ENCODE data around the gene C1orf232. TPM values are rescaled to one million over a fixed set of nuclear protein-coding genes. Genes with fewer than 3 reads are reported as not detected.

C1orf232 gene
- total and polyA plus RNA-seq, 2 of the 13 experiments (the other 11 are each of a cell fraction or from before 2014, with no cell fraction given): not detected

- no peak overlapping the region for H3K9ac ChIP-seq (ENCODE audit: insufficient read depth, low read depth, low read length)
Observed at GRCh38 chr1:26114165-26114927, 54.4 kb downstream of the C1orf232 start.

More at GRCh38 chr1:26114165-26114927, 54.4 kb downstream of the C1orf232 start:
- Histone ChIP-seq H3K27ac (ENCODE audit: extremely low read length, insufficient read depth, low read length) (no peak overlapping the region), H3K4me2 (ENCODE audit: low read depth, low read length) (no peak overlapping the region), H3K9me3 (ENCODE audit: low read length) (no peaks in the 10 kb centered on the region), H3K36me3 (replicated peaks in 1 of 2; ENCODE audit: control insufficient read depth in 1 of 2, insufficient read depth in 2 of 2, low read length in 2 of 2) (peaks cover 4 to 22% of the 10 kb centered on the region in 2 experiments; a peak in 3 of 5 replicates), H4K20me1 (ENCODE audit: insufficient read depth, low read length) (no peaks in the 10 kb centered on the region), H2AFZ (ENCODE audit: low read length) (no peak overlapping the region), H3K79me2 (ENCODE audit: insufficient read depth, low read length) (peaks cover 7% of the 10 kb centered on the region), H3K27me3 (ENCODE audit: control insufficient read depth in 1 of 2, insufficient read depth in 2 of 2, low read length in 2 of 2) (no peaks in the 10 kb centered on the region; a peak in 1 of 5 replicates), H3K4me1 (ENCODE audit: insufficient read depth, low read length) (peaks cover 32% of the 10 kb centered on the region), H3K4me3 (replicated peaks in 1 of 3; ENCODE audit: insufficient read depth in 1 of 3, low read depth in 2 of 3, low read length in 3 of 3) (no peak overlapping the region)
- TF ChIP-seq ZNF350 (CRISPR knock-in tag; IDR thresholded peaks at IDR 0.05; ENCODE audit: borderline replicate concordance, low read depth) (no peak), CSRNP1 (CRISPR knock-in tag; IDR thresholded peaks at IDR 0.05) (no peak), NBN (conservative IDR thresholded peaks at IDR 0.05) (no peak), TAF15 (IDR thresholded peaks at IDR 0.05; ENCODE audit: low read depth, low read length, poor library complexity, severe bottlenecking) (no peak), ZBTB21 (CRISPR knock-in tag; IDR thresholded peaks at IDR 0.05) (no peak)
- ChIA-PET POLR2A (no interaction called here), CTCF (ENCODE audit: low intra/inter-chr PET ratio, low total read pairs) (no interaction called here)
- in situ Hi-C loops (cut with HindIII; ENCODE audit: extremely low pct_ligation_motif_present, low pct_unique_long_range_greater_than_20kb) (no loop called here), intact Hi-C loops (cut with micrococcal nuclease; ENCODE audit: unreplicated experiment) (loop anchor here (5.0 kb wide), 2 partner anchors 48 to 77 kb away; no protein-coding TSS in a partner anchor)
- no peak for FAIRE-seq
- 91% methylated on average over 12 of the region's 12 CpGs for whole genome bisulfite sequencing (ENCODE audit: low lambda C conversion rate)
- no peak for DNase-seq (ENCODE audit: low spot score)
- ATAC-seq: no peak
- no TSS peak for BruUV-seq (replicated peaks)

Other genes starting within 250 kb of the C1orf232 start
- 6.9 and 9.2 TPM in 2 replicates for gene PAFAH2, start 170.9 kb downstream of the C1orf232 start, total RNA-seq (2016; rRNA removed; fragmentation: Illumina TruSeq; extraction: Trizol)
- 9.3 and 9.4 TPM in 2 replicates for gene PAFAH2, start 170.9 kb downstream of the C1orf232 start, polyA plus RNA-seq (2011; rRNA removed)
- 0.28 and 0.35 TPM in 2 replicates for gene EXTL1, start 147.2 kb downstream of the C1orf232 start, total RNA-seq (2016; rRNA removed; fragmentation: Illumina TruSeq; extraction: Trizol)
- gene EXTL1, start 147.2 kb downstream of the C1orf232 start, polyA plus RNA-seq (2011; rRNA removed): 1.0 and 1.5 TPM in 2 replicates
- gene SLC30A2, start 122.8 kb downstream of the C1orf232 start, total RNA-seq (2016; rRNA removed; fragmentation: Illumina TruSeq; extraction: Trizol): not detected in 2 replicates
- not detected in 2 replicates for gene SLC30A2, start 122.8 kb downstream of the C1orf232 start, polyA plus RNA-seq (2011; rRNA removed)
- gene TRIM63, start 101.3 kb downstream of the C1orf232 start, total RNA-seq (2016; rRNA removed; fragmentation: Illumina TruSeq; extraction: Trizol): not detected in 2 replicates
- gene TRIM63, start 101.3 kb downstream of the C1orf232 start, polyA plus RNA-seq (2011; rRNA removed): not detected in 2 replicates
- 4.6 and 5.8 TPM in 2 replicates for gene PDIK1L, start 57.1 kb downstream of the C1orf232 start, total RNA-seq (2016; rRNA removed; fragmentation: Illumina TruSeq; extraction: Trizol)
- 1.2 and 1.9 TPM in 2 replicates for gene PDIK1L, start 57.1 kb downstream of the C1orf232 start, polyA plus RNA-seq (2011; rRNA removed)
- not detected in 2 replicates for gene FAM110D, start 9.9 kb downstream of the C1orf232 start, total RNA-seq (2016; rRNA removed; fragmentation: Illumina TruSeq; extraction: Trizol)
- gene FAM110D, start 9.9 kb downstream of the C1orf232 start, polyA plus RNA-seq (2011; rRNA removed): not detected in 2 replicates
- 55.8 and 59.3 TPM in 2 replicates for gene ZNF593, start 945 bp upstream of the C1orf232 start, total RNA-seq (2016; rRNA removed; fragmentation: Illumina TruSeq; extraction: Trizol)
- gene ZNF593, start 945 bp upstream of the C1orf232 start, polyA plus RNA-seq (2011; rRNA removed): 37.3 and 43.0 TPM in 2 replicates
- gene ZNF593OS, start 2.9 kb upstream of the C1orf232 start, total RNA-seq (2016; rRNA removed; fragmentation: Illumina TruSeq; extraction: Trizol): not detected in 2 replicates
- not detected in 2 replicates for gene ZNF593OS, start 2.9 kb upstream of the C1orf232 start, polyA plus RNA-seq (2011; rRNA removed)
- 1.5 and 3.4 TPM in 2 replicates for gene CNKSR1, start 8.5 kb upstream of the C1orf232 start, total RNA-seq (2016; rRNA removed; fragmentation: Illumina TruSeq; extraction: Trizol)
- 8.9 and 9.7 TPM in 2 replicates for gene CNKSR1, start 8.5 kb upstream of the C1orf232 start, polyA plus RNA-seq (2011; rRNA removed)
- gene CATSPER4, start 21.6 kb upstream of the C1orf232 start, total RNA-seq (2016; rRNA removed; fragmentation: Illumina TruSeq; extraction: Trizol): not detected in 2 replicates
- not detected in 2 replicates for gene CATSPER4, start 21.6 kb upstream of the C1orf232 start, polyA plus RNA-seq (2011; rRNA removed)
- gene CEP85, start 65.2 kb upstream of the C1orf232 start, total RNA-seq (2016; rRNA removed; fragmentation: Illumina TruSeq; extraction: Trizol): 22.4 and 26.7 TPM in 2 replicates
- gene CEP85, start 65.2 kb upstream of the C1orf232 start, polyA plus RNA-seq (2011; rRNA removed): 16.1 and 16.9 TPM in 2 replicates
- gene SH3BGRL3, start 111.1 kb upstream of the C1orf232 start, total RNA-seq (2016; rRNA removed; fragmentation: Illumina TruSeq; extraction: Trizol): 12.2 and 13.4 TPM in 2 replicates
- 11.4 and 11.5 TPM in 2 replicates for gene SH3BGRL3, start 111.1 kb upstream of the C1orf232 start, polyA plus RNA-seq (2011; rRNA removed)
- gene UBXN11, start 137.7 kb upstream of the C1orf232 start, total RNA-seq (2016; rRNA removed; fragmentation: Illumina TruSeq; extraction: Trizol): 3.2 and 9.3 TPM in 2 replicates
- gene UBXN11, start 137.7 kb upstream of the C1orf232 start, polyA plus RNA-seq (2011; rRNA removed): 10.3 and 10.4 TPM in 2 replicates
- not detected in 2 replicates for gene CD52, start 149.0 kb upstream of the C1orf232 start, total RNA-seq (2016; rRNA removed; fragmentation: Illumina TruSeq; extraction: Trizol)
- gene CD52, start 149.0 kb upstream of the C1orf232 start, polyA plus RNA-seq (2011; rRNA removed): 0.32 and 0.93 TPM in 2 replicates
- 0.39 and 1.3 TPM in 2 replicates for gene CRYBG2, start 185.2 kb upstream of the C1orf232 start, total RNA-seq (2016; rRNA removed; fragmentation: Illumina TruSeq; extraction: Trizol)
- 2.9 and 4.7 TPM in 2 replicates for gene CRYBG2, start 185.2 kb upstream of the C1orf232 start, polyA plus RNA-seq (2011; rRNA removed)
- not detected in 2 replicates for gene ZNF683, start 203.8 kb upstream of the C1orf232 start, total RNA-seq (2016; rRNA removed; fragmentation: Illumina TruSeq; extraction: Trizol)
- not detected in 2 replicates for gene ZNF683, start 203.8 kb upstream of the C1orf232 start, polyA plus RNA-seq (2011; rRNA removed)
- gene LIN28A, start 241.9 kb upstream of the C1orf232 start, total RNA-seq (2016; rRNA removed; fragmentation: Illumina TruSeq; extraction: Trizol): 0.04 TPM in 1 of 2 replicates, not detected in the other
- gene LIN28A, start 241.9 kb upstream of the C1orf232 start, polyA plus RNA-seq (2011; rRNA removed): 0.01 TPM in 1 of 2 replicates, not detected in the other

All from HepG2 (cell line).